Measurements from ENCODE around the gene BTG2.

DNA sequence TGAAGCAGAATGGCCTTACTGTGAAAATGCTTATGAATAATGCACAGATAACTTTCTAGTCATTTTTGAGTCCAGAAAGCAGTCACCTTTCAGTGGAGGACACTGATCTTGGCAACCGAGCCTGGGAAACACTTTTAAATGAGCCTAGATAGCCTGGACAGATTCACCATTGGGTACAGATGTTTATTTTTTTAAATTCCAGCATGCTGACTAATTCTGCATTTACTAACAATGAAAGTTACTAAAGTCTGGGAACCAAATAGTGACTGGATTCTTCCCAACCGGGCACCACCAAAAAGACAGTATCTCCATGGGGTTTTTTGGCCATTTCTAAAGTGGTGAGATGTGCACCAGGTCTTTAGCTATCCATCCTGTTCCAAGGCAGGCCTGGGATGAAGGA lies 48.9 kb downstream of the BTG2 start:
- no peak for TF ChIP-seq EZH2 (IDR thresholded peaks at IDR 0.05; ENCODE audit: borderline replicate concordance)
- TF ChIP-seq, protein P1, sequence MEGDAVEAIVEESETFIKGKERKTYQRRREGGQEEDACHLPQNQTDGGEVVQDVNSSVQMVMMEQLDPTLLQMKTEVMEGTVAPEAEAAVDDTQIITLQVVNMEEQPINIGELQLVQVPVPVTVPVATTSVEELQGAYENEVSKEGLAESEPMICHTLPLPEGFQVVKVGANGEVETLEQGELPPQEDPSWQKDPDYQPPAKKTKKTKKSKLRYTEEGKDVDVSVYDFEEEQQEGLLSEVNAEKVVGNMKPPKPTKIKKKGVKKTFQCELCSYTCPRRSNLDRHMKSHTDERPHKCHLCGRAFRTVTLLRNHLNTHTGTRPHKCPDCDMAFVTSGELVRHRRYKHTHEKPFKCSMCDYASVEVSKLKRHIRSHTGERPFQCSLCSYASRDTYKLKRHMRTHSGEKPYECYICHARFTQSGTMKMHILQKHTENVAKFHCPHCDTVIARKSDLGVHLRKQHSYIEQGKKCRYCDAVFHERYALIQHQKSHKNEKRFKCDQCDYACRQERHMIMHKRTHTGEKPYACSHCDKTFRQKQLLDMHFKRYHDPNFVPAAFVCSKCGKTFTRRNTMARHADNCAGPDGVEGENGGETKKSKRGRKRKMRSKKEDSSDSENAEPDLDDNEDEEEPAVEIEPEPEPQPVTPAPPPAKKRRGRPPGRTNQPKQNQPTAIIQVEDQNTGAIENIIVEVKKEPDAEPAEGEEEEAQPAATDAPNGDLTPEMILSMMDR (IDR thresholded peaks at IDR 0.05; ENCODE audit: poor library complexity), result no peak
- no peak for TF ChIP-seq EZH2phosphoT487 (IDR thresholded peaks at IDR 0.05; ENCODE audit: low read depth, severe bottlenecking, unreplicated experiment)
